ENCODE results near the gene CENPVL1. TPM values are rescaled to one million over a fixed set of nuclear protein-coding genes. Genes with fewer than 3 reads are reported as not detected.

CENPVL1 gene
- total RNA-seq, 1 donor from 2014 or later = 0.85 TPM

- no peaks in the 10 kb centered on the region for H3K9me3 Mint-ChIP-seq
- TF ChIP-seq CTCF (conservative IDR thresholded peaks at IDR 0.05) = peak; percentile 53
- no peak overlapping the region for H3K4me3 Mint-ChIP-seq
- no peaks in the 10 kb centered on the region for H3K36me3 Mint-ChIP-seq
- peaks cover 2% of the 10 kb centered on the region for H3K27me3 Mint-ChIP-seq
- no peaks in the 10 kb centered on the region for H3K4me1 Mint-ChIP-seq (ENCODE audit: unreplicated experiment)
- no peak overlapping the region for H3K27ac Mint-ChIP-seq
- no peak for DNase-seq (ENCODE audit: extremely low spot score, unreplicated experiment)
Measured at GRCh38 chrX:51728202-51728601, 17.9 kb downstream of the CENPVL1 start.

GRCh38 chrX:51737091-51737490 is 26.8 kb downstream of the CENPVL1 start:
- Mint-ChIP-seq H3K4me1 (ENCODE audit: unreplicated experiment) (no peaks in the 10 kb centered on the region), H3K9me3 (no peaks in the 10 kb centered on the region), H3K27me3 (peaks cover 17% of the 10 kb centered on the region), H3K27ac (no peak overlapping the region), H3K4me3 (no peak overlapping the region), H3K36me3 (no peaks in the 10 kb centered on the region)
- TF ChIP-seq CTCF (conservative IDR thresholded peaks at IDR 0.05) = no peak
- no peak for DNase-seq (ENCODE audit: extremely low spot score, unreplicated experiment)

- no peak for DNase-seq (ENCODE audit: extremely low spot score, unreplicated experiment)
- H3K9me3 Mint-ChIP-seq = peaks cover 7% of the 10 kb centered on the region
Measured at GRCh38 chrX:51742586-51742985, 32.3 kb downstream of the CENPVL1 start.

GRCh38 chrX:51743179-51743957 is 33.1 kb downstream of the CENPVL1 start, which contains the start of gene GSPT2:
TSS of gene GSPT2 (plus strand) at chrX:51743442. CDS start at chrX:51743627, 185 bp downstream.
- Mint-ChIP-seq H3K27me3 (peaks cover 5% of the 10 kb centered on the region), H3K27ac (peak within 1 kb of the TSS; percentile 91), H3K4me1 (ENCODE audit: unreplicated experiment) (peaks cover 8% of the 10 kb centered on the region), H3K36me3 (peaks cover 28% of the 10 kb centered on the region), H3K9me3 (peaks cover 7% of the 10 kb centered on the region), H3K4me3 (peak within 1 kb of the TSS; percentile 93)
- peak; percentile 76 for DNase-seq (ENCODE audit: extremely low spot score, unreplicated experiment)
- no peak for TF ChIP-seq CTCF (conservative IDR thresholded peaks at IDR 0.05)

More at GRCh38 chrX:51742586-51742985, 32.3 kb downstream of the CENPVL1 start:
- H3K36me3 Mint-ChIP-seq = peaks cover 28% of the 10 kb centered on the region
- no peak for TF ChIP-seq CTCF (conservative IDR thresholded peaks at IDR 0.05)
- H3K27me3 Mint-ChIP-seq = peaks cover 10% of the 10 kb centered on the region
- peak overlapping the region; percentile 91 for H3K27ac Mint-ChIP-seq
- H3K4me3 Mint-ChIP-seq = peak overlapping the region; percentile 93
- H3K4me1 Mint-ChIP-seq (ENCODE audit: unreplicated experiment) = peaks cover 8% of the 10 kb centered on the region

- Mint-ChIP-seq H3K4me3 (no peak overlapping the region), H3K27me3 (no peaks in the 10 kb centered on the region)
- no peak for DNase-seq (ENCODE audit: extremely low spot score, unreplicated experiment)
Measured at GRCh38 chrX:51747671-51748070, 37.4 kb downstream of the CENPVL1 start.

More at GRCh38 chrX:51747671-51748070, 37.4 kb downstream of the CENPVL1 start:
- H3K36me3 Mint-ChIP-seq = peaks cover 28% of the 10 kb centered on the region
- H3K4me1 Mint-ChIP-seq (ENCODE audit: unreplicated experiment) = peaks cover 8% of the 10 kb centered on the region
- no peak for TF ChIP-seq CTCF (conservative IDR thresholded peaks at IDR 0.05)
- H3K27ac Mint-ChIP-seq = no peak overlapping the region
- peaks cover 7% of the 10 kb centered on the region for H3K9me3 Mint-ChIP-seq
